Activated gamma-delta T cell treated with Interleukin-2 at 50 U/mL for 16 hours (primary cell): ENCODE measurements around the gene B4GALT5.

ENCODE experiments used
- DNase-seq: peaks from one replicate; pipeline ENCODE4 v3.0.0-alpha.2; 2020

The B4GALT5 gene

DNA sequence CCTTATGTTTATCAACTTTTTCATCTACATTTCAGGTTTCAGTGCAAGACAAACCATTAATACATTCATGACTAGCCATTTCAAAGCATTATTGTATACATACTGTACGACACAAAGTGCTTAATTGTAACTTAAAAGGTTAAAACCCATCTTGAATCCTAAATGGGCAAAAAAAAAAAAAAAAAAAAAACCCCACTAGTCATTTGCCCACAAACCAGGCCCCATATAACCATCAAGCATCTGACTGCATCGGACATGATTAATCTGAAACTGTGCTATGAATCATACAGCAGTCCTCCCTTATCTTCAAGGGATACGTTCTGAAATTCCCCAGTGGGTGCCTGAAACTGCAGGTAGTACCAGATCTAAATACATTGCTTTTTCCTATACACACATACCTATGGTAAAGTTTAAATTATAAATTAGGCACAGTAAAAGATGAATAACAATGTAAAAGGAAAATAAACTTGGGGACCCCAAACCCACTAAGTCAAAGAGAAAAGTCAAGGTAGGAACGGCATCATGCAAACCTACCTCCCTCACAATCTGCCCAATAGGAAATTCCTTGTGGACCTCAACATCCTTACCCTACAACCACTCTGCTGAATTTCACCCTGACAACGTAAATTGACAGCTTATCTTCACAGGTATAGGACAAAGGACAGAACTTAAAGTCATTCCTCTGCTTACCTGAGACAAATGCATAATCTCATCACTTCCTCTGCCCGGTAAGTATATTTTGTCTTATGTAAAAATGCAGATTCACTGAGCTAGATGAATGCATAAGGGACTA, 14.3 kb downstream of the B4GALT5 start:
- peak; percentile 10 for DNase-seq

DNA sequence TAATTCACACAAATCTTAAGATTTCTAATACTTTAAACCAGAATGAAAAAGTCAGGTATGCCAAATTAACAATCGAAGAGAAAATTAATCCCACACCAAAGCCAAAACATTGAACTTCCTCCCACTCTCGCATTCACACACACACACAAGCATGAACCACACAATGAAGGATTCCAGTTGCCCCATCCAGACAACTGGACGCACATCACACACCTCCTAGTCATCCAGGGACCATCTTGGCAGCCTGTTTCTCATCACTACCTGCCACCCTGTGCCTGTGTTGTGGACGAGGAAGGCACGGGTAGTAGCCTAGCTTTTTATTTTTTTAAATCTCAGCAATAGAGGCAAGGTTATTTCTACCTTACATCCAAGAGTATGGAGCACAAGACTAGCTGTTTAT, 15.2 kb downstream of the B4GALT5 start:
- DNase-seq = no peak

DNA sequence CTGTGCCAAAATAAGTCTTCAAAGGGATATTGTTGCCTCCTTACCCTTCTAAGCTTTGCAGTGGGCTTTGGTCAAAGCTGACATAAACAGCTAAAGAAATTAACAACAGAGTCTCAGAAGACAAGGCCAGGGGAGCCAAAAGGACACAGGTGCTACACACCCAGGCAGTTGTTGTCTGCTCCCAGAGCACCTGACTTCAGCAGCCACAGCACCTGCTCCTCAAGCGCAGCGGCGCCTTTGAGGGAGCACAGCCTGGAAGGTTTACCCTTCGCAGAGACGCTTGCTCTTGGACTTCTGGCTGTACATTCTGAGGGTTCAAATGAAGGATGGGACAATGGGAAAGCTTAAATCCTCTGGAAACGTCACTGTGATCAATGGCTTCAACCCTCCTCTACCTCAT, 16.6 kb downstream of the B4GALT5 start:
- DNase-seq = no peak

DNA sequence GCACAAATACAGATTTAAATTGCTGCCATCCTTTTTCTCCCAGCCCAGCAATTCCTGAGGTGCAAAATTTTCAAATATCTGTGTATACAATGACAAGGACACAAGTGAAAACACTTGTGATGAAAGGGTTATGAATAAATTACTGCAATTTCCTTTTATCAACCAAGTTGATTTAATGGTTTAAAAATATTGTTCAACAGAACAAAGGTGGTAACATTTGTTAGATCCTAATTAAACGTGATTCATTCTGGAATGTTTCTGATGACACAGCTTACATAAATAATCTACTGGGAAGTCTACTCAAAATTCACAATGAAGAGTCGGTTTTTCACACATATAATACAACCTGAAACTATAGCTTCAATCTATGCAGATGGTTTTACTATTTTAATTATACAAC, 17.1 kb downstream of the B4GALT5 start:
- DNase-seq = no peak

DNA sequence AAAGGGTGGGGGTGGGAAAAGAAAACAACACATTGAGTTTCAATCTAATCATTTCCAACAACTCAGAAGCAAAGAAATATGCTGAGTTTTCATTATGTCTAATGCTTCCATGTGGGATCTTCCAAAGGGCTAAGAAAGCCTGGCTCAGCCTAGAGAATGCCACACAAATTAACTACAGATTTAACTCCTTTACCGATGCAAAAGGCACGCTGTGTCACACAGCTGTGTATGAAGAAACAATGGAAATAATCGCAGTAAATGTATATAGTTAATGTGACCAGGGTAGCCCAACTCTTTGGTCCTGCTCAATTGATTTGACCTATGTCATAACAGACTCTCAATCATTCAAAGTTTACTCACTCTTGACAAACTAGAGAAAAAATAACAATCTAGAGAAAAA, 17.8 kb downstream of the B4GALT5 start:
- DNase-seq = no peak

DNA sequence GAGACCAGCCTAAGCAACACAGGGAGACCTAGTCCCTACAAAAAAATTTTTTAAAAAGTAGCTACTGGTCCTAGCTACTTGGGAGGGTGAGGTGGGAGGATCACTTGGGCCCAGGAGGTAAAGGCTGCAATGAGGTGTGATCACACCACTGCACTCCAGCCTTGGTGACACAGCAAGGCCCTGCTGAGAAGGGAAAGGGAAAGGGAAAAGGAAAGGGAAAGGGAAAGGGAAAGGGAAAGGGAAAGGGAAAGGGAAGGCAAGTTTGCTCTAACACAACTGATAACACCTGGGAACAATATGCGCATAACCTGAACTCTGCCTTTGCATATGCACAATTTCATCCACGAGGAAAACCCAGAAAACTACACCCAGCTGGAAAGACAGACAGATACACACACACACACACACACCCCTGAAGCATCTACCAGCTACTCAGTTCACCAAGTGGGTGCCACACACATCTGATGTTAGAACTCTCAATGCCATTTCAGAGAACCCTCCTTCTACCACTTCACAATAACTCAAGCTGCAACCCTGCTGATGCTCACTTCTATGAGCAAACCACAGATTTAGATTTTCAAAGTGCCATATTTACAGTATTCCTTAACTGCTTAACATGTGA, 19.1 kb downstream of the B4GALT5 start:
- DNase-seq = no peak

DNA sequence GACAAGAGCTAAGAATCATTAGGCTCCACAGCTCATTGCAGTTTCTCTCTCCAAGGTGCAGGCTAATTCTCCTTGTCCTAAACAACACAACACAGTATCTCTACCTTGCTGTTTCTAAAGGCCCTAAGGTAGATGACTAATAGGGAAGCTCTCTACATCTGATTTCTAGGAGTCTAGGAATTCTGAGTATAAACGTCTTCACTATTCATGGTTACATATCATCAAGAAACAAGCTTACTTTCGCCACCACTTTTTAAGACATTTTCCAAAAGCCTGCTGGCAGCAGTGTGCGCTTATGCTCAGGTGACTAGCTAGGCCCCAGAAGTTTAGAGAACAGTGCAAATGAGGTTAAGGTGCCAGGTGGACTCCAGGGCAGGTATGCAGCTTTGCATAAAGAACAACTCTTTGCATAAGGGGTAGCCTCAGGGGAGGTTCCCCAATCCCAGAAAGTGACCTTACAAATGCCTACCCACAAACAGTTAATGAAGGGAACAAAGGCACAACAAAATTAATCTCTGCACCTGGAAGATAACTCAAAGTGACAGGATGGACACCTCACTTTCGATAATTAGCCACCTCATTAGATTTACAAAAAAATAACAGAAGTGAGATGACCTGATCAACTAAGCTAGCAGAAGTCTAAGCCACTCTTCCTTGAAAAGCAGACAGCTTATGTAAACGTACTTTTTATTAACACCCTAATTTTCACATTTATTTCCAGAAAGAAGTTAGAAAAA, 20.1 kb downstream of the B4GALT5 start:
- DNase-seq = no peak

DNA sequence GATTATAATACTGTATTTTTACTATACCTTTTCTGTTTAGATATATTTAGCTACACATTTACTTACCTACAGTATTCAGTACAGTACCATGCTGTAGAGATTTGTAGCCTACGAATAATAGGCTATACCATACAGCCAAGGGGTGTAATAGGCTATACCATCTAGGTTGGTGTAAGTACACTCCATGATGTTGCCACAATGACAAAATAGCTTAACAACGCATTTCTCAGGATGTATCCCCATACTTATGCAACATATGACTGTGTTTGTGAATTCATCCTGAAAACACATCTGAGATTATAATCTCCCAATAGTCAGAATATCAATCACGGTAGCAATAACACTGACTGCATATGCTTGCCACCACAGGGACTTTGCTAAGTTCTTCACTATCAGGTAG, 20.7 kb downstream of the B4GALT5 start:
- DNase-seq = no peak

DNA sequence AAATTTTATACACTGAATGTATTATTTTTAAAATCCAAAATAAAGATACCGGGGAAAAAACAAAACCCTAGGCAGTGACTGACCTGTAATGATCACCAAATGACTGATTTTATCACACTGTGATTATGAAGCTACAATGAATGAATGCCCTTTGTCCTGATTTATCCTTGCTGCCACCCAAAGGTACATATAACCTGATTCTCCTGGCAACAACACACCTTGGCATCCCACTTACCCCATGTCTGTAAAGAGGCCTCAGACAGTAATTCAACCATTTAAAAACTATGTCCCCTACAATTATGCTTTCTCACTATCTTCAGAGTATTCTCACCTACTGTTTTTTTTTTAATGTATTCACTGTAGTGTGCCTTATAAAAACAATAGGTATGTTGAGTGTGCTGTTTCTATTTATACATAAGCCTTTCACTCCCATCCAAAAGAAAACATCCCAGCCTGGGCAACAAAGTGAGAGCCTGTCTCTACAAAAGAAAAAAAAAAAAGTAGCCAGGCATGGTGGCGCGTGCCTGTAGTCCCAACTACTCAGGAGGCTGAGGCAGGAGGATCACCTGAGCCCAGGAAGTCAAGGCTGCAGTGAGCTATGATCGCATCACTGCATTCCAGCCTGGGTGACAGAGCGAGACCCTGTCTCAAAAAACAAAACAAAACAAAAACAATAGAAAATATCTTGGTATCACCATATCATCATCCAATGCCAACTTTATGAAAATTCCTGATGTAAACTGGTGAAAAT, 21.7 kb downstream of the B4GALT5 start:
- no peak for DNase-seq

DNA sequence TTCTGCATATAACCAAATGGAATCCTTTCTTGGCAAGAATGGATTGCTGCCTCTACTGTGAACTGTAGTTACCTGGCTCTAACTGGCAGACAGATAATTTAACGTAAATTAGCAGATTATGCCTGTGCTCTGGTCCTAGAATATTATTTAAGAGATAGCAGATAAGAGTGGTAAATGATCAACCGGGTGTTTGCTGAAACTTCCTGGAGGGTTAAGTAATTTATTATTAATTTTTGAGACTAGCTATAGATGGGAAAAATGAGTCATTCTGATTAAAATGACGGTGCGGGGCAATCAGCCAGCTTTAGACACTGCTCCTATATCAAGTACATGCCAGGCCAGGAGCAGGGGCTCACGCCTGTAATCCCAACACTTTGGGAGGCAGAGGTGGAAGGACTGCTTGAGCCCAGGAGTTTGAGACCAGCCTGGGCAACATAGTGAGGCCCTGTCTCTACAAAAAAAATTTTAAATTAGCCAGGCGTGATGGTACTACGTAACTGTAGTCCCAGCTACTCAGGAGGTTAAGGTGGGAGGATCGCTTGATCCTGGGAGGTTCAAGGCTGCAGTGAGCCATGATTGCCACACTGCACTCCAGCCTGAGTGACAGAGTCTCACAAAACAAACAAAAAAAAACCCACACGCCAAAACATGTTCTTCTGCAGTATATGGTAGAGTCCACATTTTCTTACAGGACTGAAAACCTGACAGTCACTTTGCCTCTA, 22.6 kb downstream of the B4GALT5 start:
- no peak for DNase-seq

DNA sequence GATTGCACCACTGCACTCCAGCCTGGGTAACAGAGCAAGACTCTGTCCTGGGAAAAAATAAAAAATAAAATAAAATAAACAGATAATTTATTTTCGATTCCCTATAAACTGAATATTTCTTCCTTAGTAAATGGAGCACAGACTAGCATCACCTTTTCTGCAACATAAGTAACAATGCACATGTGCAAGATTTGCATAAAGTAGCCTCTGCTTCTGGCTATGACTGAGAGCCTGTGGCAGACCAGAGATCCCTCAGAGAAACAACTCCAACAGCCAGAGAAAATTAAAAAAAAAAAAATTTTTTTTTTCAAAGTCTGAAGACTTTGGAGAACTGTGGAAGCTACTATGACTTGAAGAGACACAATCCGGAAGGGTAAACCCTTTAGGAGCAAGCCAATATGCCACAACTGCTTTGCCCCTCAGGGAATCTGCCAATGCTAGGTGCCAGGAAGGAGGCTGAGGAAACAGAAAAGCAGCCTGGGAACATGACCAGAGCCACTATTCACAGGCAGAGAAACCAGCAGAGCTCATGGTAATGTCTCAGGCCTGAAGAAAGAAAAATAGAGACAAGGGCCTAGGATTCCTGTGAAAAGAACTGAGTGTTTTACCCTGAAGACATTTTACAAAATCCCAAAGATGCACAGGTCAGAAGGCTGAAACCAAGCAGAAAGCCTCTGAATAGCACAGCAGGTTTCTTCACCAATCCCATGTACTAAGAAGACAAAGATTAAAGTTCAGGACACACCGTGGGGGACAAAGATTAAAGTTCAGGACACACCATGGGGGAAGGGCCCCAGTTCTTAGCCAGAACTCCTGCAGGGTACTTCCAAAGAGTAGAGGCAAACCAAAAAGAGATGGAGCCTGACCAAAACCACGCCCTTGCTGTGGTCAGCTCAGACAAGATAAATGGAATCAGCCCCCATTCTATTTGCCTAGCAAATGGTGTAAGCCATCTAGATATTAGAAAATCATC, 25.8 kb downstream of the B4GALT5 start:
- no peak for DNase-seq

DNA sequence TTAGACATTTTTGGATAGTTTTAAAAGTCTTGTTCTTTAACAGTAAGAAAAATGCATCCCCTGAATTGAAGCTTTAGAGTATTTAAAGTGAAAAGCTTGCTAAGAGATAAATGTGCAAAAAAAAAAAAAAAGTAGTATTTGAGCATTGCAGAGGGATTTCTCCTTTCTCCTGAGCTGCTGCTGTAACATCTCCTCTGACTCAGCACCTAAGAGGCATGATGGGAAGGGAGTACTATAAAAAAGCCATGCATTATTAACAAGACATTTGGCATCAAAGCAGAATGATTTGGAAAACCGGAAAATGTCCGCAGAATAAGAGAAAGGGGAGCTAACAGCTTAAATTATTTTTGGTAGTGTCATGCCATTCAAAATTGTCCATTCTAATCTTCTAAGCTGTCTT, 27.9 kb downstream of the B4GALT5 start:
- no peak for DNase-seq

DNA sequence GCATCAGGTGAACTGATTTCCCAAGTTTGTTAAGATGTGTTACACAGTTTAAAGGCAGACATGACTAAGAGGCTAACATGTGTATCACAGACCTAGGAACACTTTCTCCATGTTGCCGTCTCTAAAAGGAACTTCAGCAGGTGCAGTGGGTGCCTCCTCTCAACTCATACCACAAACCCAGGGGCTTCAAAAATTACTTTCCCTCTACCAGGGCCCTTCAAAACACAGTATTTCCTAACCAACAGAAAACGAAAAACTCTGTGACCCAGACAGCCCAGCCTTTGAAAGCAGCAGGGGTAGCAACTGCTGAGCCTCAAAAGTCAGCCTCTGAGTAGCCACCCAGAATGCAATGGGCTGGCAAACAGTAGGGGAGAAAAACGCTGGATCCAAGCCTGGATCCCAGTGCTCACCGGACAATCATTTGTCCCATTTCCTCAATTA, 28.5 kb downstream of the B4GALT5 start:
- DNase-seq = no peak

DNA sequence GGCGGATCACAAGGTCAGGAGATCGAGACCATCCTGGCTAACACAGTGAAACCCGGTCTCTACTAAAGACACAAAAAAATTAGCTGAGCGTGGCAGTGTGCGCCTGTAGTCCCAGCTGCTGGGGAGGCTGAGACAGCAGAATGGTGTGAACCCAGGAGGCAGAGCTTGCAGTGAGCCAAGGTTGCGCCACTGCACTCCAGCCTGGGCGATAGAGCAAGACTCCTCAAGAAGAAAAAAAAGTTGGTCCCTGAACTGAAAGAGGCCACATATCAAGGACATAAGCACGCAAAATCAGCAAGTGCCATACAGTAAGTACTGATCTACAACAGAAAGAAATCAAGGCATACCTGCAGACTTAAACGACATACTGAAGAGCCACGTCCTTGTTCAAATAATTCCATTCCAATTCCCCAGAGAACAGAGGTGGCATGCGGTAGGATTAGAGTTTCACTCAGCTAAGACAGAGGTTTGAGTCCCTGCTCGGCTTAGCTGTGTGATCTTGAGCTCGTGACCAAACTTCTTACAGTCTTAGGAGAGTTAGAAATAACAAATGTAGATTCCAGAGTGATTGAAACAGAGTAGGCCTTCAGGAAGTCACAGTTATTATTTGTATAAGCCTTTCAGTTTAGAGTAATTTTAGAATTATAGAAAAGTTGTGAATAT, 29.2 kb downstream of the B4GALT5 start:
- no peak for DNase-seq

DNA sequence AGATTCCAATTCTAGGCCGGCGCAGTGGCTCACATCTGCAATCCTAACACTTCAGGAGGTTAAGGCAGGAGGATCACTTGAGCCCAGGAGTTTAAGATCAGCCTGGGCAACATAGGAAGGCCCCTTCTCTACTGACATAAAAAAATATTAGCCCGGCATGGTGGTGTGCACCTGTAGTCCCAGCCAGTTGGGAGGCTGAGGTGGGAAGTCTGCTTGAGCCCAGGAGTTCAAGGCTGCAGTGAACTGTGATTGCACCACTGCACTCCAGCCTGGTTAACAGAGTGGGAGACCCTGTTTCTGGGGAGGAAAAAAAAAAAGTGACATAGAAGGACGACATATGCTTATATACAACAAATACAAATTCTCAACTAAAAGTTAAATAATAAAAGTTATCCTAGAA, 30.9 kb downstream of the B4GALT5 start:
- DNase-seq = no peak

DNA sequence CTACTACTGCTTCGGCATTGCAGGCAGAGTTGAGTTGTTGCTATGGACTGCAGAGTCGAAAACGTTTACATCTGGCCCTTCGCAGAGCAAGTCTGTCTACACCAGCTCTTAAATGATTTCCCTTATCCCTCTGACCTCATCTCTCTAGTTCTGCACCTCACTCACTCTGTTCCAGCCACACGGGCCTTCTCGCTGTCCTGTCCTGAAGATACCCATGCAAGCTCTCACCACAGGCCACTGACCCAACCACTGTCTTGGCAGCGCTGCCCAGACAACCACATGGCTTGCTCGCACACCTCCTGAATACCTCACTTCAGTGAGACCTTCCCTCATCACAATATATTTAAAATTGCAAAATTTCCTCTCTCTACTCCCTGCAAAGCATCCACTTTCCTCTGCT, 31.4 kb downstream of the B4GALT5 start:
- no peak for DNase-seq

DNA sequence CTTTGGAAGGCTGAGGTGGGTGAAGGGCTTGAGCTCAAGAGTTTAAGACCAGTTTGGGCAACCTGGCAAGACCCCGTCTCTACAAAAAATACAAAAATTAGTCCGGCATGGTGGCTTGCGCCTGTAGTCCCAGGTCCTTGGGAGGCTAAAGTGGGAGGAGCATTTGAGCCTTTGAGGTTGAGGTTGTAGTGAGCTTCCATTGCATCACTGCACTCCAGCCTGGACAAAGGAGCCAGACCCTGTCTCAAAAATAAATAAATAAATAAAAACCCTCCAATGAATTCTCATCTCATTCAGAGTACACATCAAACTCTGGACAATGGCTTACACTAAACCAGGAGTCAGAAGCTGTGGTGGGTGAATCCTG, 31.8 kb downstream of the B4GALT5 start:
- DNase-seq = no peak

DNA sequence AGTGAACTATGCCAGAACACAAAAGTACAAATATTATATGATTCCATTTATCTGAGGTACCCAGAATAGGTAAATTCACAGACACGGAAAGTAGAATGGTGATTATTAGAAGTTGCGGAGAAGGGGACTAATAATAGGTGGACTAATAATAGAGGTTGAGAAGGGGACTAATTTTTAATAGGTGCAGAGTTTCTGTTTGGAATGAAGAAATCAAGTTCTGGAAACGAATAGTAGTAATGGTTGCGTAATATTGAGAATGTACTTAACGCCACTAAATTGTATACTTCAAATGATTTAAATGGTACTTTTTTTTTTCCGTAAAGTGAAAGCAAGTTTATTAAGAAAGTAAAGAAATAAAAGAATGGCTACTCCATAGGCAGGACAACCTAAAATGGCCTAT, 33.2 kb downstream of the B4GALT5 start:
- no peak for DNase-seq

DNA sequence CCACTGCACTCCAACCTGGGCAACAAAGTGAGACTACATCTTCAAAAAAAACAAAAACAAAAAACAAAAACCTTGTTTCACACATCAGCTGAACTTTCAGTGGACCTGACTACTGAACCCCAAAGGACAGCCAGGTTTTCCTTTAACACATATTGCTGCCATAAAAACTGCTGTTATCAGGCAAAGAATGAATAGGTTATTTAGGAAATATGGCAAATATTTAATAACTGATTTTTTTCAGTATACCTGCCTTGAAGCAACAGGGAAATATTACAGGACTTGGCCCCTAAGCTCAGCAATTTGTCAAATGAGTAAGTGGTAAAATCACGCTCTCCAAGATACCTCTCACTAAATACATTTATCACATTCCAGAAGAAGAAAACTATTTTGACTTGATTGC, 34.0 kb downstream of the B4GALT5 start:
- DNase-seq = no peak

DNA sequence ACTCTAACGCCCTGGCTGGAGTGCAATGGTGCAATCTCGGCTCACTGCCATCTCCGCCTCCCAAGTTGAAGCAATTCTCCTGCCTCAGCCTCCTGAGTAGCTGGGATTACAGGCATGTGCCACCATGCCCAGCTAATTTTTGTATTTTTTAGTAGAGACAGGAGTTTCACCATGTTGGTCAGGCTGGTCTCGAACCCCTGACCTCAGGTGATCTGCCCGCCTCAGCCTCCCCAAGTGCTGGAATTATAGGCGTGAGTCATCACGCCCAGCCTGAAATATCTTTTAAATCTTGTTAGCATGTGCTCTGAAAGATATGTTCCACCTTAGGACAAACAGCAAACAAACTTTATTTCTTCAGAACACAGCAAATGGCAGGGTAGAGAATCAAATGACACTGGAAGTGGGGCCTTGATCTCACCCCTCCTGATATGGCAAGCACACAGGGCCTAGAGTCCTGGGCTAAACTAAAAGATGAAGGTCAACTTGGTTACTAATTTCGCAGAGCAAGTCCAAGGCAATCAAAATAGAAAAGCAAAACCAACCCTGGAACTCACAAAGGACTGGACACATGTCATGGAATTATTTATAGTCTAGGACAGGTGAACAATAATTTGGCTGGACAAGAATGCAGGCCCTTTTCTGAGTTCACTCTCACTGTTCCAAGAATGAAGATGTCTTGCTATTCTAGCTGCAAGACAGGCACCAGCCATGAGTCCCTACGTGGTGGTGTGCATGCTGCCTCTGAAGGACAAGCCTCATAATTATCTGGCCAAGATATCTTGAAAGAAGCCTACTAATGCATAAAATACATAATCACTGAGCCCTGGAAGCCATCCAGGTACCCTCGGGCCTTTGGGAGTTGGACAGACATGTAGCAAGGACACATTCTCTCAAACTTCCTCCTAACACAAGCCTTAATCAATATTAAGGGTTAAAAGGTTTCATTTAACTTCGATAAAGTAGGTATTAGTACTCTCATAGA, 35.6 kb downstream of the B4GALT5 start:
- no peak for DNase-seq
